Testis (tissue), 2 donors: ENCODE measurements around the gene MPRIP.

ENCODE experiments used
- POLR2A ChIP-seq: fragments of 450-650 bp; IDR thresholded peaks from one replicate; pipeline ENCODE4 v1.6.1; 2017; ENCODE audit warnings: antibody characterized with exemption, mild to moderate bottlenecking, moderate library complexity
- TF ChIP-seq, protein P1 (sequence below), 3 experiments: fragments of 450-650 bp in 2 of 3; fragments of 200-600 bp in 1 of 3; sonication (generic) in 1 of 3; IDR thresholded peaks; one replicate each; pipeline ENCODE4 v1.5.1; 2016 to 2019; ENCODE audit warnings: antibody characterized with exemption in 3 of 3, mild to moderate bottlenecking in 2 of 3, moderate library complexity in 1 of 3

DNA sequence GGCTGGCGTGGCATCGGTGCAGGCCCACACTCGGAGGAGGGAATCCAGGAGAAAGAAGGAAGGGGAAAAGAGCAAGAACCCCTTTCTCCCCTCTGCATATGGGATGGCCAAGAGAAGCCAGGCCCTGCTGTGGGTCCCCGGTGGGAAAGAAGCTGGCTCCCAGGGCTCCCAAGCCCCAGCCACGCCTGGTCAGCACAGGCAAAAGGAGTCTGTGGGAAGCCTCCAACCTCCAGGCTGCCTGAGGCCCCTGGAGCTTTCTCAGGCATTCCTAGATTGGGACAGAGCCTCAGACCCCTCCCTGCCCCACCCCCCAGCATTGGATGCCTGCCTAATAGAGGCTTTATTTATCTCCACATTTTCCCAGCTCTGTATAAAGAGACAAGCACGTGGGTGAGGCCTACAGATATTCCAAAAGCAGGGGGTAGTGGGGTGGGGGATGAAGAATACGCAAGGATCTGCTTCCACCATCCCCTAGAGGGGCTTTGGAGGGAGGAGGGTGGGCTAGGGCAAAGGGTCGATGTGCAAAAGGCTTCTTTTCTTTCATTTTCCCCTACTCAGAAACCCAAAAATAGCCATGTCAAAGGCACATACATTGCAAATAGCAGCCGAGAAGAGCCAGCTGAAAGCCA is 56.4 kb downstream of the MPRIP start:
- no peak for TF ChIP-seq POLR2A
- TF ChIP-seq, protein P1, sequence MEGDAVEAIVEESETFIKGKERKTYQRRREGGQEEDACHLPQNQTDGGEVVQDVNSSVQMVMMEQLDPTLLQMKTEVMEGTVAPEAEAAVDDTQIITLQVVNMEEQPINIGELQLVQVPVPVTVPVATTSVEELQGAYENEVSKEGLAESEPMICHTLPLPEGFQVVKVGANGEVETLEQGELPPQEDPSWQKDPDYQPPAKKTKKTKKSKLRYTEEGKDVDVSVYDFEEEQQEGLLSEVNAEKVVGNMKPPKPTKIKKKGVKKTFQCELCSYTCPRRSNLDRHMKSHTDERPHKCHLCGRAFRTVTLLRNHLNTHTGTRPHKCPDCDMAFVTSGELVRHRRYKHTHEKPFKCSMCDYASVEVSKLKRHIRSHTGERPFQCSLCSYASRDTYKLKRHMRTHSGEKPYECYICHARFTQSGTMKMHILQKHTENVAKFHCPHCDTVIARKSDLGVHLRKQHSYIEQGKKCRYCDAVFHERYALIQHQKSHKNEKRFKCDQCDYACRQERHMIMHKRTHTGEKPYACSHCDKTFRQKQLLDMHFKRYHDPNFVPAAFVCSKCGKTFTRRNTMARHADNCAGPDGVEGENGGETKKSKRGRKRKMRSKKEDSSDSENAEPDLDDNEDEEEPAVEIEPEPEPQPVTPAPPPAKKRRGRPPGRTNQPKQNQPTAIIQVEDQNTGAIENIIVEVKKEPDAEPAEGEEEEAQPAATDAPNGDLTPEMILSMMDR (IDR thresholded peaks at IDR 0.05) = no peak
